Keratinocyte (primary cell): ENCODE data around the gene FAU. TPM values are rescaled to one million over a fixed set of nuclear protein-coding genes. Genes with fewer than 3 reads are reported as not detected.
"Not testable (repeated sequence)": the region's sequence is repeated elsewhere in the genome, so short reads cannot be mapped to it uniquely, and the experiment has no call there.

ENCODE experiments used
- DNase-seq: peaks from one replicate; pipeline ENCODE4 v3.0.0-alpha.2; 2011; ENCODE audit warnings: low read depth, missing footprints, low spot score
- FAIRE-seq: peaks from 2 replicates; lab custom pipeline; 2011; peaks lifted over from hg19 to GRCh38; lab: Jason Lieb, UNC
- H2AFZ ChIP-seq: 2 replicates; pipeline ENCODE4 v1.6.0; 2012; ENCODE audit warnings: low read length, control low read depth, inconsistent platforms; ENCODE audit not compliant: control insufficient read depth
- H3K27ac ChIP-seq: 2 replicates; pipeline ENCODE4 v1.5.1; 2011; ENCODE audit warnings: low read length; ENCODE audit not compliant: control insufficient read depth, insufficient read depth
- H3K27me3 ChIP-seq: 3 replicates; pipeline ENCODE4 v1.6.0; 2011; ENCODE audit warnings: low read length; ENCODE audit not compliant: control insufficient read depth, insufficient read depth; ENCODE audit errors: extremely low read depth
- H3K36me3 ChIP-seq, 2 experiments: 2 replicates in 1 of 2; 3 replicates in 1 of 2; pipeline ENCODE4 v1.5.1; 2011; ENCODE audit warnings: low read length in 2 of 2, mild to moderate bottlenecking in 1 of 2; ENCODE audit not compliant: control insufficient read depth in 2 of 2, insufficient read depth in 2 of 2; ENCODE audit errors: extremely low read depth in 1 of 2
- H3K4me1 ChIP-seq: 3 replicates; pipeline ENCODE4 v1.5.1; 2011; ENCODE audit warnings: low read length; ENCODE audit not compliant: control insufficient read depth, insufficient read depth; ENCODE audit errors: extremely low read depth
- H3K4me2 ChIP-seq: 3 replicates; pipeline ENCODE4 v1.6.0; 2011; ENCODE audit warnings: low read depth, low read length; ENCODE audit not compliant: control insufficient read depth, insufficient read depth; ENCODE audit errors: extremely low read depth
- H3K4me3 ChIP-seq, 3 experiments: fragments of 200-600 bp in 1 of 3; sonication (generic) in 1 of 3; 2 replicates in 2 of 3; 3 replicates in 1 of 3; pipeline ENCODE4 v1.5.1; 2011 to 2016; ENCODE audit warnings: low read length in 3 of 3, mild to moderate bottlenecking in 3 of 3, control low read depth in 2 of 3, inconsistent platforms in 1 of 3, low read depth in 1 of 3, mixed read lengths in 1 of 3, mixed run types in 1 of 3, moderate library complexity in 1 of 3; ENCODE audit not compliant: control insufficient read depth in 2 of 3, insufficient read depth in 2 of 3; ENCODE audit errors: extremely low read depth in 1 of 3
- H3K79me2 ChIP-seq: 2 replicates; pipeline ENCODE4 v1.6.0; 2012; ENCODE audit warnings: low read length; ENCODE audit not compliant: control insufficient read depth, insufficient read depth
- H3K9ac ChIP-seq: 3 replicates; pipeline ENCODE4 v1.6.0; 2011; ENCODE audit warnings: low read length; ENCODE audit not compliant: control insufficient read depth, insufficient read depth; ENCODE audit errors: extremely low read depth
- H3K9me1 ChIP-seq: 3 replicates; pipeline ENCODE4 v1.6.0; 2011; ENCODE audit warnings: low read length; ENCODE audit not compliant: control insufficient read depth, insufficient read depth; ENCODE audit errors: extremely low read depth
- H3K9me3 ChIP-seq: 2 replicates; pipeline ENCODE4 v1.5.1; 2012; ENCODE audit warnings: low read depth, low read length; ENCODE audit not compliant: control insufficient read depth
- H4K20me1 ChIP-seq: 3 replicates; pipeline ENCODE4 v1.6.0; 2011; ENCODE audit warnings: low read length; ENCODE audit not compliant: control insufficient read depth, insufficient read depth; ENCODE audit errors: extremely low read depth
- EZH2 ChIP-seq: IDR thresholded peaks from one replicate; pipeline ENCODE4 v1.6.1; 2012; ENCODE audit warnings: inconsistent platforms, mild to moderate bottlenecking, low read length, moderate library complexity
- dilution Hi-C: fragments of 300-500 bp; cut with MboI; formaldehyde crosslinking; loops from one replicate; pipeline ENCODE4 v1.7.0; 2020; ENCODE audit warnings: low sequenced_read_pairs; ENCODE audit not compliant: extremely low pct_ligation_motif_present
- polyA plus RNA-seq, 5 experiments: library from polyadenylated mRNA; depleted of rRNA in 3 of 5; stranded (reverse) in 3 of 5; stranded (forward) in 1 of 5; unstranded in 1 of 5; fragments of >200 nt; gene quantifications; 1 replicate in 1 of 5; 2 replicates in 3 of 5; 3 replicates in 1 of 5; pipeline versions ENCODE4 v1.2.1 to v1.2.3, GENCODE V29; 2011 to 2012; ENCODE audit warnings: missing spikeins in 2 of 5, low read depth in 1 of 5, low replicate concordance in 1 of 5
- TF ChIP-seq, protein P1 (sequence below), 3 experiments: IDR thresholded peaks in 1 of 3; conservative IDR thresholded peaks in 1 of 3; optimal IDR thresholded peaks in 1 of 3; 2 replicates in 2 of 3; 3 replicates in 1 of 3; pipeline versions ENCODE3 to v1.5.1; 2011; ENCODE audit warnings: low read length in 3 of 3, mild to moderate bottlenecking in 3 of 3, moderate library complexity in 2 of 3, control low read depth in 1 of 3, inconsistent platforms in 1 of 3; ENCODE audit not compliant: insufficient read depth in 2 of 3; ENCODE audit errors: extremely low read depth in 1 of 3

FAU gene
- polyA plus RNA-seq, 1 donor (not counting 4 experiments of a cell fraction or from before 2014, with no cell fraction given), result 452 TPM

GRCh38 chr11:65150509-65151299 lies 28.8 kb upstream of the FAU start:
- Histone ChIP-seq H3K79me2 (no peaks in the 10 kb centered on the region), H2AFZ (peak overlapping the region; percentile 19), H3K27ac (peak overlapping the region; percentile 43), H3K4me3 (peak overlapping the region in 1 of 3 experiments; percentile 19), H3K4me1 (peaks cover 15% of the 10 kb centered on the region), H4K20me1 (no peaks in the 10 kb centered on the region), H3K9ac (peak overlapping the region; percentile 39), H3K36me3 (no peaks in the 10 kb centered on the region), H3K9me1 (no peaks in the 10 kb centered on the region), H3K9me3 (no peaks in the 10 kb centered on the region), H3K27me3 (no peaks in the 10 kb centered on the region), H3K4me2 (peak overlapping the region; percentile 83)
- FAIRE-seq, result peak; percentile 41
- dilution Hi-C loops, result no loop called here
- peak; percentile 49 for DNase-seq
- TF ChIP-seq, protein P1, sequence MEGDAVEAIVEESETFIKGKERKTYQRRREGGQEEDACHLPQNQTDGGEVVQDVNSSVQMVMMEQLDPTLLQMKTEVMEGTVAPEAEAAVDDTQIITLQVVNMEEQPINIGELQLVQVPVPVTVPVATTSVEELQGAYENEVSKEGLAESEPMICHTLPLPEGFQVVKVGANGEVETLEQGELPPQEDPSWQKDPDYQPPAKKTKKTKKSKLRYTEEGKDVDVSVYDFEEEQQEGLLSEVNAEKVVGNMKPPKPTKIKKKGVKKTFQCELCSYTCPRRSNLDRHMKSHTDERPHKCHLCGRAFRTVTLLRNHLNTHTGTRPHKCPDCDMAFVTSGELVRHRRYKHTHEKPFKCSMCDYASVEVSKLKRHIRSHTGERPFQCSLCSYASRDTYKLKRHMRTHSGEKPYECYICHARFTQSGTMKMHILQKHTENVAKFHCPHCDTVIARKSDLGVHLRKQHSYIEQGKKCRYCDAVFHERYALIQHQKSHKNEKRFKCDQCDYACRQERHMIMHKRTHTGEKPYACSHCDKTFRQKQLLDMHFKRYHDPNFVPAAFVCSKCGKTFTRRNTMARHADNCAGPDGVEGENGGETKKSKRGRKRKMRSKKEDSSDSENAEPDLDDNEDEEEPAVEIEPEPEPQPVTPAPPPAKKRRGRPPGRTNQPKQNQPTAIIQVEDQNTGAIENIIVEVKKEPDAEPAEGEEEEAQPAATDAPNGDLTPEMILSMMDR (optimal IDR thresholded peaks at IDR 0.05 in 1 of 3, IDR thresholded peaks at IDR 0.05 in 1 of 3, conservative IDR thresholded peaks at IDR 0.05 in 1 of 3; ENCODE audit: extremely low read depth in 1 of 3, insufficient read depth in 2 of 3, low read length in 3 of 3), result peak in 1 of 3 experiments; percentile 8
- no peak for TF ChIP-seq EZH2

DNA sequence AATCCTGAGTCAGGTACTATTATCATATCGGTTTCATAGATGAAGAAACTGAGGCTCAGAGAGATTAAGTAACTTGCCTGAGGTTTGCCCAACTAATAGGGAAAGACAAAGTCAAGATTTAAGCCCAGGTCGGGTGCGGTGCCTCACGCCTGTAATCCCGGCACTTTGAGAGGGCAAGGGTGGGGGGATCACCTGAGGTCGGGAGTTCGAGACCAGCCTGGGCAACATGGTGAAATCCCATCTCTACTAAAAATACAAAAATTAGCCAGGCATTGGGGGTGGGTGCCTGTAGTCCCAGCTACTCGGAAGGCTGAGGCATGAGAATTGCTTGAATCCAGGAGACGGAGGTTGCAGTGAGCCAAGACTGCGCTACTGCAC lies 28.2 kb upstream of the FAU start:
- peaks cover 15% of the 10 kb centered on the region for H3K4me1 ChIP-seq
- FAIRE-seq, H4K20me1 ChIP-seq, H3K79me2 ChIP-seq, H3K36me3 ChIP-seq, H3K4me3 ChIP-seq, H2AFZ ChIP-seq, H3K9me1 ChIP-seq, DNase-seq, H3K27me3 ChIP-seq, dilution Hi-C loops, H3K27ac ChIP-seq, H3K9ac ChIP-seq, H3K9me3 ChIP-seq: not testable (repeated sequence)
- peak overlapping the region; percentile 83 for H3K4me2 ChIP-seq
